ENCODE results near the gene C19orf81.
"Not testable (repeated sequence)": the region's sequence is repeated elsewhere in the genome, so short reads cannot be mapped to it uniquely, and the experiment has no call there.

Gene C19orf81

GRCh38 chr19:50649433-50650391 is at the start of gene C19orf81:
TSS of gene C19orf81 (plus strand) at chr19:50649445. CDS start at chr19:50649445, 0 bp downstream.
- DNase-seq = no peak

GRCh38 chr19:50601407-50602088 is 47.7 kb upstream of the C19orf81 start:
- DNase-seq = no peak

DNA sequence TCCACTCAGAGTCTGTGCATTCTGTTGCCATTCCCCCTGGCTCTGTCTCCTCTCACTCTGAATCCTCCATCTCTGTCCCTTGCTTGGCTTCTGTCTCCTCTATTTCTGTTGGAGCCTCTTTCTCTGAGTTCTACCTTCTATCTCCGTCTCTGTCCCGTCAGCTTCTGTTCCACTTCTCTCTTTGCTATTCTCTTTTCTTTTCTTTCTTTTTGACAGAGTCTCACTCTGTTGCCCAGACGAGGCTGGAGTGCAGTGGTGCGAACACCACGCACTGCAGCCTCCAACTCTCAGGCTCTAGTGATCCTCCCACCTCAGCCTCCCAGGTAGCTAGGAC is 47.2 kb upstream of the C19orf81 start:
- DNase-seq = no peak

GRCh38 chr19:50602496-50602895 is 46.7 kb upstream of the C19orf81 start:
- DNase-seq = no peak

GRCh38 chr19:50602935-50603334 is 46.3 kb upstream of the C19orf81 start:
- no peak for DNase-seq

DNA sequence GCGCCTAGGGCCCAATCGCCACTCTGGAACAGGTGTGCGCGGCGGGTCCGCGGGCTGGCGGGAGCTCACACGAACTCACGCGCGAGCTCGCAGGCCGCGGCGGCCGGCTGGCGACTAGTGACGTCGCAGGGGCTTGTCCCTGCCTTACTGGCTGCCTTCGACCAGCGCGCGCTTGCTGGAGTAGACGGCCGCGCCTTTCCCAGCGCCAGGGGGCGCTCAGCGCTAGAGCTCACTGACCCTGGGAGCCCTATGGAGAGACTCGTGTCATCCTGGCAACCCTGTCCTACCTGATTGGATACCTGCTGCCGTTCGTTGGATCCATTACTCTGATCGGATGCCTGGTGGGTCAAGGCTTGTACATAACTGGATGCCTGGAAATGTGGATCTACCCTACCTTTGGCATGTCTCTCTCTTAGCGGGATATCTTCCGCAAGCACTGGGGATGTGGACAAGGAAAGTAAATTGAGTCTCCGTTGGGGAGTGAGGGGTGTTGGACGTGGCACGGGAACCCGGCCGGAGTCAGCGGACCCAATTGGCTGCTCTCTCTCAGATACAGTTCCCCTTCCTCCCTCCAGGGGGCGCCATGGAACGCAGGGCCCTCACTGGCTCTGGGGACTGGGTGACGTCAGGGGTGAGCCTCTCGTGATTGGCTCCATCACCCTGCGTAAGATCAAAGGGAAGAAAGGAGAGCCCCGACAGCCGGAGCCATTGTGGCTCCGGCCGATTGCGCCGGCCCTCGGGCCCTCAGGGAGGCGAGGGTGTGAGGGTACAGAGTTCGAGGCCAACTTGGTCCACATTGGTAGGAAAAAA is 44.8 kb upstream of the C19orf81 start:
- not testable (repeated sequence) for DNase-seq

GRCh38 chr19:50606059-50606836 is 43.0 kb upstream of the C19orf81 start:
- not testable (repeated sequence) for DNase-seq

- no peak for DNase-seq
Observed at GRCh38 chr19:50607388-50607787, 41.9 kb upstream of the C19orf81 start.

GRCh38 chr19:50607874-50608785 is 41.1 kb upstream of the C19orf81 start:
- no peak for DNase-seq

GRCh38 chr19:50612504-50613404 is 36.5 kb upstream of the C19orf81 start:
- not testable (repeated sequence) for DNase-seq

GRCh38 chr19:50618379-50618778 is 30.9 kb upstream of the C19orf81 start:
- DNase-seq = not testable (repeated sequence)

DNA sequence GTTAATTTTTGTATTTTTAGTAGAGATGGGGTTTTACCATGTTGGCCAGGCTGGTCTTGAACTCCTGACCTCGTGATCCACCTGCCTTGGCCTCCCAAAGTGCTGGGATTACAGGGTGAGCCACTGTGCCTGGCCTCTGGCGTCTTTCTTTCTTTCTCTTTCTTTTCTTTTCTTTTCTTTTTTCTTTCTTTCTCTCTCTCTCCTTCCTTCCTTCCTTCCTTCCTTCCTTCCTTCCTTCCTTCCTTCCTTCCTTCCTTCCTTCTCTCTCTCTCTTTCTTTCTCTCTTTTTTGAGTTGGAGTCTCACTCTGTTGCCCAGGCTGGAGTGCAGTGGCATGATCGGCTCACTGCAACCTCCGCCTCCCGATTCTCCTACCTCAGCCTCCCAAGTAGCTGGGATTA is 30.1 kb upstream of the C19orf81 start:
- DNase-seq = not testable (repeated sequence)

DNA sequence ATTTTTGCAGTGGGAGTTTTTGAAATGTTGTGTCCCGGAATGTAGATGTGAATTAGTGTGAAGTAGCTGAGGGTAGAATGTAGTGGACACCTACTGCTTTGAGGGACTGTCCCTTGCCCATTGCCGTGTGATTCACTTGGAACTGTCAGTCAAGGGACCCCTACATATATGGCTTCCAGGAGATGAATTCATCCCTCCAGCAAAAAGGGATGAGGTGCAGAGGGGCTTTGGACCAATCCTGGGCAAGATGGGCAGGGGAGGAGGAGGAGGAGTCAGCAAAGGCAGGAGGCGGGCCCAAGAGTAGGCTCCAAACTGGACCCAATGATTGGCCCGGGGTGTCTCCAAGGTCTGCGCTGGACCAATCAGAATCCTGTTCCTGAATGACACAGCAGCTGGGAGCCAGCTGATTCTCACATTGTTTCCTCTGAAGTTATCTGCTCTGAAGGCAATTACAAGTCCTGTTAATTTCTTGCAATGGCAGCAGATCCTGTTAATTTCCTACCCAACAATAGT is 28.8 kb upstream of the C19orf81 start:
- not testable (repeated sequence) for DNase-seq

DNA sequence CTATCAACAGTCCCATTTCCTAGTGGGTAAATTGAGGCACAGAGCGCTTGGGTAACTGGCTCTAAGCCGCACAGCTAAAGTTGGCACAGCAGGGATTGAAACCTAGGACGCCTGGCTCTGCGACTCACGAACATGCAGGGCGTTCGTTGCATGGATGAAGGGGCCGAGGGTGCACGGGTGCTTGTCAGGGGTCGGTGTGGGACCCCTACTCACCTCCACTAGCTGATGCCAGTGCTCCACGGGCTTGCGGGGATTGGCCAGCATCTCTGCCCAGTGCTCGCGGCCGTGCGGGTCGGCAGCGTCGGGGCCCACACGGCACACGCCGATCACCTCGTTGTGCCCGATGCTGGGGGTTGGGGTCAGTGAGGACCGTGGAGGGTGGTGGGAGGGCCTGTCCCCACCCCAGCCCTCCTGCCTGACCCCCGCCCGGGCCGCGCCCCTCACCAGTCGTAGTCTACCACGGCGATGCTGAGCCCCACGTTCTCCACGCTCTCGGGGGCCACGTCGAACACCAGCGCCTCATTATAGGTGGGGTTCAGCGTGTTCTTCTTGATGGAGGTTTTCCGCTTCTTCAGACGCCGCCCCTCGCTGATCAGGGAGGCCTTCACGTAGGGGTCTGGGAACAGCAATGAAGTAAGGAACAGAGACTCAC is 24.2 kb upstream of the C19orf81 start:
- DNase-seq = no peak

DNA sequence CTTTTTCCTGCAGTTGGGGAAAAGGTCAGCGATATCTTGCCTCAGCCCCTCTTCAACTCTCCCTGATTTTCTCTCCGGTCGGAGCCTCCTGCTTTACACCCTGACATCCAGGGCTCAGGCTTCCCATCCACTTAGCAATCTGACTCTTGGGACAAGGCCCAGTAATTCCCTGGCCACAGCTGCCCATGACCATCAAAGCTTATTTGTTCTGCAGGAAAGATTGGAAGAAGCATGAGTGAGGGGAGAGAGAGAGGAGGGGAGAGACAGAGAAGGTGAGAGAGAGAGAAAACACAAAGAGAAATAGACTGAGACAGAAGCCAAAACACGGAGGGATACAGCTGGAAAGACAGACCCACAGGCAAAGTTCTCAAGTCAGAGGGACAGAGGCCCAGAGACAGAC is 23.2 kb upstream of the C19orf81 start:
- DNase-seq = no peak

DNA sequence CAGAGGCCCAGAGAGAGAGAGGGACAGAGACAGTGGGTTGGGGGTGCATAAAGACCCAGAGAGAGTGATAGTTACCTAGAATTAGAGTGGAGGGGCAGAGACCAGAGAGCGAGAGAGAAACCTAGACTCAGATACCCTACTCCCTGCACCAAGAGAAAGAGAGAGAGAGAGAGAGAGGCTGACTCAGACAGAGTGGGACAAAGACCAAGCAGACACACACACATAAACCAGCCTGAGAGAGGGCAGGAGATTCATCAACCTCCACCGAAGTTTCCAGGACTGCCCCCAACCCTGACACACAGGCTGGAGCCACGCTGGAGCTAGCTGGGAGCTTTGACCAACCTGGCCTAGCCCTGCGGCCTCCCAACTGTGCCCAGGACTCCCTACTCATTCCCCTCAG is 22.4 kb upstream of the C19orf81 start:
- no peak for DNase-seq

DNA sequence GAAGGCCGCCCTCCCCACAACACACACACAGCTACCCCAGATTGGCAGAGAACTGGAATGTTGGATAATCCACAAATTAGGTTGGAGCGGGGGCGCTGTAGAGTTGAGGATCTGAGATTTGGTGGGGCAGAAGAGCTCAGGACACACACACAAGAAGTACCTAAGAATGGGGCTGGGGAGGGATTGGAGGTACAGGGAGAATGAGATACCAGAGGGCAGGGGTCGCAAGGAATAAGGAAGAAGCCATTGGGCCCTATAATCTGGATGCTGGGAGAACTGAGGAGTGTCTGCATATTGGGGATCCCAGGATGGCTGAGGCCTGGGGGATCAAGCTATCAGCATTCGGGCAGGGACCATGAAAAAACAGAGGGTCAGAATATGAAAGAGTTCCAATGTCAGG is 21.1 kb upstream of the C19orf81 start:
- DNase-seq = no peak

- DNase-seq = no peak
Observed at GRCh38 chr19:50628551-50628950, 20.7 kb upstream of the C19orf81 start.

GRCh38 chr19:50629194-50629593 is 20.1 kb upstream of the C19orf81 start:
- DNase-seq = no peak

All from AML-193 (cell line).